NCI-H1092 treated with DMSO at 0.1 percent for 48 hours (cell line): Measurements from ENCODE around the gene B2M.
"Not testable (repeated sequence)": the region's sequence is repeated elsewhere in the genome, so short reads cannot be mapped to it uniquely, and the experiment has no call there.

Source experiments
- DNase-seq: peaks from one replicate; lab custom pipeline; 2025; lab: John Stamatoyannopoulos, UW

B2M gene

DNA sequence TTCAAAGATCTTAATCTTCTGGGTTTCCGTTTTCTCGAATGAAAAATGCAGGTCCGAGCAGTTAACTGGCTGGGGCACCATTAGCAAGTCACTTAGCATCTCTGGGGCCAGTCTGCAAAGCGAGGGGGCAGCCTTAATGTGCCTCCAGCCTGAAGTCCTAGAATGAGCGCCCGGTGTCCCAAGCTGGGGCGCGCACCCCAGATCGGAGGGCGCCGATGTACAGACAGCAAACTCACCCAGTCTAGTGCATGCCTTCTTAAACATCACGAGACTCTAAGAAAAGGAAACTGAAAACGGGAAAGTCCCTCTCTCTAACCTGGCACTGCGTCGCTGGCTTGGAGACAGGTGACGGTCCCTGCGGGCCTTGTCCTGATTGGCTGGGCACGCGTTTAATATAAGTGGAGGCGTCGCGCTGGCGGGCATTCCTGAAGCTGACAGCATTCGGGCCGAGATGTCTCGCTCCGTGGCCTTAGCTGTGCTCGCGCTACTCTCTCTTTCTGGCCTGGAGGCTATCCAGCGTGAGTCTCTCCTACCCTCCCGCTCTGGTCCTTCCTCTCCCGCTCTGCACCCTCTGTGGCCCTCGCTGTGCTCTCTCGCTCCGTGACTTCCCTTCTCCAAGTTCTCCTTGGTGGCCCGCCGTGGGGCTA lies at the start of gene B2M, which contains the start of gene PATL2:
B2M (plus strand) TSS at position 422 of the 647 bp plus-strand sequence; CDS start at position 452, 30 bp downstream.
PATL2 (minus strand) TSS at position 228 of the 647 bp plus-strand sequence. CDS start 34,833 bp downstream, outside the sequence.
- DNase-seq: peak; percentile 91

DNA sequence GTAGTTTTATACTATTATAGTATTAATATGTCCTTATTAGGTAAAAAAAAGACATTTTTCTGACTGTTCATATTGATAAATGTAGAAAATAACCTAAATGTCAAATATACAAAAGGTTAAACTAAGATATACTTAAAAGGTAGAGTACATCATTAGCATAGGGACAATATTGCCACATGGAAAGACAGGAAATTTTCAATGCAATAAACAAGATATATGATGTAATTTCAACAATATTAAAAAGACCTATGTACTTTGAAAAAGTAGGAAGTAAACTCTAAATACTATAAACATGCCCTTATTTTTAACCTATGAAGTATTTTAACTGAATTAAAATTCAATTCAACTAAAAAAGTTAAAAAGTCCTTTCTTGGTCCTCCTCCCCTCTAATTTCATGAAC lies 49.7 kb upstream of the B2M start:
- DNase-seq: no peak

DNA sequence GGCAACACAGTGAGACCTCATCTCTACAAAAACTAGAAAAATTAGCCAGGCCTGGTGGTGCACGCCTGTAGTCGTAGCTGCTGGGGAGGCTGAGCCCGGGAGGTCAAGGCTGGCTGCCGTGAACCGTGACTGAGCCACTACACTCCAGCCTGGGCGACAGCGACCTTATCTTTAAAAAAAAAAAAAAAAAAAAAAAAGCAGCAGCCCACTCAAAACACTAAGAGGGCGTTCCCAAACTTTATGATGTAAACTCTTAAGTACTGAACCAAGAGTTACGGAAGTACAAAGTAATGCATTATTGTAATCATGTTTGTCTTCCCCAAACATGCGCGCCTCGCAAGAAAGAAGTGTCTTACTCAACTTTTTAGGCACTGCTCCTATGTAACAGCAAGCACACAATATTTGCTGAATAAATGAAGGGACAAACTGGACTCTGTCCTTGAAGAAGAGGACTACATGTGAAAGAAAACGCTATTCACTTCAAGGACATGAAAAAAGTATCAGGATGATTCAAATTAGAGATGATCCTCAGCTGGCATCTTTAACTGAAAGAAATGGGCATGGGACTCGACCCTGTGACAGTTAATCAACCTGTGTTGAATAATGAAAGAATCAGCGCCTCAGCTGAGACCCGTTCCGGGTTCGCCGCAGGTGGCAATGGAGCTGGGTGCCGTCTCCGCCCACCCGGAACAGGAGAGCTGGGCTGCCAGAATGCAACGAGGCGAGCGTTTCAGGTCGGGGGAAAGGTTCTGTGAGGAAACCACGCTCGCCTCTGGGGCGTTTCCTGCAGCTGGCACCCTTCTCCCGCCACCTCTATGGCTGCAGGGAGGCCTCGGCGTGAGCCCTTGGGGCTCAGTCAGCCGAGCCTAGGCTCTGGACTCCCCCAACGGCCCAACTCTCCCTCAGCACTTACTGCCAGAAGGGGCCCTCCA lies 48.6 kb upstream of the B2M start:
- DNase-seq: peak; percentile 72

DNA sequence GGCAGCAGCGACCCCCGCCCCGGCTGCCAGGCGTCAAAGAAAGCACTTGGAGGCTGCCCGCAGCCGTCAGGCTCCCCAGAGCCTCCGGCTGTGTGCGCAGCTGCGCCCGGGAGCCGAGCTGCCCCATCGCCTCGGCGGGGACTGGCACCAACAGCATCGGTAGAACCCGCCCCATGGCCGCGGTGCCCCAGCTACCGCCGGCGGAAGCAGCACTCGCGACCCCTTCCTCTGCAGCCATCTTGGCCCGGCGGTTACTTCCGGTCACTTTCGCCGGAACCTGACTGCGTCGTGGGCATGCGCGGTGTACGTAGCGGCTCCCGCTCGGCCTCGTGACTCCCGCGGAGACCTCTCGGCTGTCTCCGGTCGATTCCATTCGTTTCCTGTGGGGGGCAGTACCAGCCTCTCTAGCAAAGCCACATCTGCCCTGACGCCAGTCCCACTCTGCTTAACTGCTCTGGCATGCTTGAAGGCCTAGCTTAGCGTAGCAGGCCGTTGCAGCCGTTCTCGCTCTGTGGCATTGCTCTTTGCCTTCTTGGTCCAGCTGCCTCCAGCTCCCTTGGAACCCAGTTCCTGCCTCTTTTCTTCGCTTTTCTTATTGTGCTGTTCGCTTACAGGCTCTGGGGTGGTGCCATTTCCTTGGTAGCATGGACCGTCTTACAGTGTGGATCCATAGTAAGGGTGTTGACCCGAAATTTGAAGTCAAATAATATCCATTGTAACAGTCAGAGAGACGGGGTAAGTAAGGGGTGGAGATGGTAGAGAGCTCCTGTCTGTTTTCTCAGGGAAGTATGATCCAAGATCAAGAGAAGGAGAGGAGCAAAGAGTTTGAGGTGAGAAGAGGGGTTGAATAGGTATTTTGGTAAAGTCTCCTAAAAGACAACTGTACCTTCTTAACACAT lies 47.7 kb upstream of the B2M start, which contains the start of gene SPG11:
SPG11 (minus strand) TSS at position 253 of the 899 bp plus-strand sequence; CDS start at position 238, 15 bp downstream.
- DNase-seq: peak; percentile 93

DNA sequence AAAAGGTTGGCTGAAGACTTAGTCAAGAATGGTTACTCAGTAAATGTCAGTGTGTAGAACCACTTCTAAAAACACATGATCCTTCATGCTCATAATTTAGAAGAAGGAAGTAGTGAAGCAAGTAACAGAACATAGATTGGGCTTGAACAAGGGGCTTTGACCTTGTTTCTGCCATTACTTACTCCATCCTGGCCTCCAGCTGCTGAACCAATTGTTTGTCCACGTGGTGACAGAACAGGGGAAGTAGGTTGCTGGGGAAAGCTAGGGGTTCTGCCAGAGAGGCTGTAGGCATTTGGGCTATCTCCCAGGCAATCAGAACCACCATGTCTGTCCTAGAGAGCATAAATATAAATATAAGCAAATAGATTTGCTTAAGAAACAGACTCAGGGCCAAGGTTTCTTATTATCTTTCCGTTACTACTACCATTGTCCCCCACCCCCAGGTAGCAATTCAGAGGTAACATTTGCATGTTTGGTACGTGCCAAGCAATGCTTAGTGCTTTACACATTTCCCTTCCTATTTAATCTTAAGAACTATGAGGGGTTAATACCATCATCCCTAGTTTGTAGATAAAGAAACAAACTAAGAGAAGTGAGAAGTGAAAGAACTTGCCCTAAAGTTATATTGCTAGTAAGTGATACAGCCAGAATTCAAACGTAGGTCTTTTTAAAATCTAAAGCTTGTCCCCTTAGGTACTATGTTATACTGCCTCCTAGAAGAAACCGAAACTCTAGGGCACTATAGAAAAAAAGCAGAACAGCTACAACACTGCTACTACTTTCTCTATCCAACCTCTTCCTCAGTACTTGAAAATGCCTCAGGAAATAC lies 44.9 kb upstream of the B2M start:
- no peak for DNase-seq

DNA sequence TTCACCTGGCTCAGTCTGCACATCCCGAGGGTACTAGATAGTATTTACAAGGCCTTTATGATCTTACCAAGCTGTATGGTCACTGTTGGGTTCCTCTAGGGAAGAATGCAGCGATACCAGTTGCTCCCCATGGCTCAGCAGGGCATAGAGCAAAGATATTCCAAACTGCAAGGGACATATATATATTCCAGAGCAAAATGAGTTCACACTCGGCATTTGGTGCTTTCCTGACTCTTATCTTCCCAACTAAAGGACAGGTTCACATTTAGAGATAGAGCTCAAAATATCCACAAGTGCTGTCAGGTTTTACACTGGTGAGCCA lies 44.3 kb upstream of the B2M start:
- DNase-seq: no peak

DNA sequence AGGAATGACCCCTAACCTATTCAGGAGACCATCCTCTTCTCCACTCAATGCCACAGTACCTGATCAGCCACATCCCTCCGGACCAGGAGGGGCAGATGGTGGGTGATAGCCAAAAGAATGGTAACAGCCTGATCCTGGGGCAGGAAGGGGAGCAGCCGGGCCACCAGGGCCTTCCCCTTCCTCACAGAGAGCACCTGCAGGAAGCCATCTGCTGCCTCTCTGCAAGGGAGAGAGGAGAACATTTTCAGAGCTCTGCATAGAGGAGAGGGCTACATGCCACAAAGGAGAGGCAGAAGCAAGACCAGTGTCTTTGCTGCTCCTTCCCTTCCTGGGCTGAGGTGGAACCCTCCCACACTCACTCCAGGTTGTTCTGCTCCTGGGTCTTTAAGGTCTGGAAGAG lies 42.4 kb upstream of the B2M start:
- DNase-seq: no peak

DNA sequence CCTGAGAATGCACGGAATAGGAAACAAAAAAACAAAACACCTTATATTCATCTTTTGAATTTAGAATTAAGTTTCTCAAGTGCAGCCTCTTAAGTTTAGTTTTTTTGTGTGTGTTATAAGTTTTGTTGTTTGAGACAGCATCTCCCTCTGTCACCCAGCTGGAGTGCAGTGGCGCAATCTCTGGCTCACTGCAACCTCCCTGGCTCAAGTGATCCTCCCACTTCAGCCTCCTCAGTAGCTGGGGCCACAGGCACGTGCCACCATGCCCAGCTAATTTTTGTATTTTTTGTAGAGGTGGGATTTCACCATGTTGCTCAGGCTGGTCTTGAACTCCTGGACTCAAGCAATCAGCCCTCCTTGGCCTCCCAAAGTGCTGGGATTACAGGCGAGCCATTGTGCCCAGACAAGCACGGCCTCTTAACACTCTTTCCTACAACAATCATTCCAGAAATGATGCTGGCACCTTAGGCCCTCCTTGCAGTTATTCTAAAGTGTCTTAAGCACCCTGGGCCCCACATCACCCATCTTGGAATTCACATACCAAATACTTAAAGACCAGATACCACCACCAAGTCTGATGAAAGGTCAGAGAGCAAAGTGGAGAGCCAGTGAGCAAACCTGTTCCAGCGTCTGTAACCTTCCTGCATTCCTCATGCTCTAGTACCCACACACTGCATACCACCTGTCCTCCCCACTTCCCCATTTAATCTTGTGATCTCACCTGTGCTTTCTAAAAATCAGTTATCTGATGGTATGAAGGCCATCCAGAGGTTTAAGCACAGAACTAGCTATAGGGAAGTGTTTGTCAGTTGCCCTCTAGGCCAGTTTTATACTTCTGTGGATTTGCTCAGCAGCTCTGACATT lies 41.0 kb upstream of the B2M start:
- DNase-seq: no peak

DNA sequence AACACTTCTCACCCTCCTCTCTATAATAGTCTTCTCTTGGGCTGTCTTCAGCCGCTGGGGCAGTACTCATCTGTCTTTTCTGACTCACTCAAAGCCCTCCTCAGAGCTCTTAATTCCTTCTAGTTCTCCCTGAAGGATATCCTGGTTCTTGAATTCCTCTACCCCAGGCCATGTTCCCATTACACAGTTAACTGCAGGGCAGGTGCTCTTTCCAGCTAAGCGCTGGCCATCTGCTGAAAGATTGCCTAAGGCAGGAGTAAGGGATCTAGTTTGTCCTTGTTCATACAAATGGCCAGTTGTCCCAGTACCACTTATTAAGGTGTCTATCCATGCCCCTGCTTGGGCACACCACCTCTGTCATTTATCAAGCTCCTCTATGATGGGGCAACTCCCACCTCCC lies 37.7 kb upstream of the B2M start:
- DNase-seq: no peak

DNA sequence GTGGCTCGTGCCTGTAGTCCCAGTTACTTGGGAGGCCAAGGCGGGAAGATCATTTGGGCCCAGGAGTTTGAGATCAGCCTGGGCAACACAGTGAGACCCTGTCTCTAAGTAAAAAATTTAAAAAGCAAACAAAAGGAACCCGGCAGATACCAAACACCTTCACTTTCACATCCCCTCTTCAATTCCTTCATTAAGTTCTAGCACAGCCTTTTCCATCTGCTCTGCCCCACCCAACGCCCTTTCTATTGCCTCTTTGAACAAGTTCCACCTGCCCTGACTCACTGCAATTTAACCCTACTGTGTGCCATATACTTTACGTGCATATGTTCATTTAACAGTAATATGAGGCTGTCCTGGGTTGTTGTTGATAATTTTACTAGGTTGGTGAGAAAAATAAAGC lies 35.4 kb upstream of the B2M start:
- DNase-seq: no peak

DNA sequence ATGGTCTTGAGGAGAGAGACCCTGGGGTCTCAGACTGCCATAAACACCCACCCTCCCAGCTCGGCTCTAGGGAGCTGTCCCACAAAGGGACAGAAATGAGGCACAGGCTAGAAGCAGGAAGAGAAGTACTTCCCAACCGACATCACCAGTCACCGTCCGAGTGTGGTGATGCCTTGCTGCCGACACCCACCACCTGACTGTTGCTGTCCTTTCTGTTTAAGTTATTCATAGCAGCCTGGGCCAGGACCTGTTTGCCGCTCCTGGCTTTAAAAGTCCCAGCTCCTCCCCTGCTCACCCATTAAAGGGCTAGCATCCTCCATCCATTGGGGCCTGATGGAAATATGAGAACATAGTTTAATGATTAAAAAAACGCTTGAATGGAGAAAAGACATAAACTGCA lies 34.6 kb upstream of the B2M start:
- DNase-seq: no peak

DNA sequence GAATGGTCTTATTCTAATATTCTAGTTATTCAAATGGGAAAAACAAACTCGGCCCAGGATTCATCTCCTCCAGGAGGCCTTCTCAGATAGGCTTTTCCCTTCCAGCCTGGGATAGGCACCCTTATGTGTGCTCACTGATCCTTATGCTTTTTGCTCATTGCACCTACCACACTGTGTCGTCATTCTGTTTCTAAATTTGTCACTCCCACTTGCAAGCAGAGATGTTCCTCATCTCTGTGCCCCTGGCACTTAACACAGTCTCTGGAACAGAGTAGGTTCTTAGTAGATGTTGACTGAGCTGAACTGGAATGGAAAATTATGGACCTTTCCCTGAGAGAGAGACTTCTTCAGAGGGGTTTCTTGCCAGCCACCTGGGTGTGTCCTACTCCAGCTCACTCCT lies 29.1 kb upstream of the B2M start:
- no peak for DNase-seq

DNA sequence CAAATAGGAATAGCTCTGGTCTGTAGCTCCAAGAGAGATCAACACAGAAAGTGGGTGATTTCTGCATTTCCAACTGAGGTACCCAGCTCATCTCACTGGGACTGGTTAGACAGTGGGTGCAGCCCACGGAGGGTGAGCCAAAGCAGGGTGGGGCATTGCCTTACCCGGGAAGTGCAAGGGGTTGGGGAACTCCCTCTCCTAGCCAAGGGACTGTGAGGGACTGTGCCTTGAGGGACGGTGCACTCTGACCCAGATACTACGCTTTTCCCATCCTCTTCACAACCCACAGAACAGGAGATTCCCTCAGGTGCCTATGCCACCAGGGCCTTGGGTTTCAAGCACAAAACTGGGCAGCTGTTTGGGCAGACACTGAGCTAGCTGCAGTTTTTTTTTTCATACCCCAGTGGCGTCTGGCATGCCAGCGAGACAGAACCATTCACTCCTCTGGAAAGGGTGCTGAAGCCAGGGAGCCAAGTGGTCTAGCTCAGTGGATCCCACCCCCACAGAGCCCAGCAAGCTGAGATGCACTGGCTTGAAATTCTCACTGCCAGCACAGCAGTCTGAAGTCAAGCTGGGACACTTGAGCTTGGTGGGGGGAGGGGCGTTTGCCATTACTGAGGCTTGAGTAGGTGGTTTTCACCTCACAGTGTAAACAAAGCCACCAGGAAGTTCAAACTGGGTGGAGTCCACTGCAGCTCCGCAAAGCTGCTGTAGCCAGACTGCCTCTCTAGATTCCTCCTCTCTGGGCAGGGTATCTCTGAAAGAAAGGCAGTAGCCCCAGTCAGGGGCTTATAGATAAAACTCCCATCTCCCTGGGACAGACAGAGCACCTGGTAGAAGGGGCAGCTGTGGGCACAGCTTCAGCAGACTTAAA lies 28.3 kb upstream of the B2M start:
- DNase-seq: peak; percentile 27

DNA sequence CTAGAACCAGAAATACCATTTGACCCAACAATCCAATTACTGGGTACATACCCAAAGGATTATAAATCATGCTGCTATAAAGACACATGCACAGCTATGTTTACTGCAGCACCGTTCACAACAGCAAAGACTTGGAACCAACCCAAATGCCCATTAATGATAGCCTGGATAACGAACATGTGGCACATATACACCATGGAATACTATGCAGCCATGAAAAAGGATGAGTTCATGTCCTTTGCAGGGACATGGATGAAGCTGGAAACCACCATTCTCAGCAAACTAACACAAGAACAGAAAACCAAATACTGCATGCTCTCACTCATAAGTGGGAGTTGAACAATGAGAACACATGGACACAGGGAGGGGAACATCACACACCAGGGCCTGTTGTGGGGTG lies 22.0 kb upstream of the B2M start:
- not testable (repeated sequence) for DNase-seq

DNA sequence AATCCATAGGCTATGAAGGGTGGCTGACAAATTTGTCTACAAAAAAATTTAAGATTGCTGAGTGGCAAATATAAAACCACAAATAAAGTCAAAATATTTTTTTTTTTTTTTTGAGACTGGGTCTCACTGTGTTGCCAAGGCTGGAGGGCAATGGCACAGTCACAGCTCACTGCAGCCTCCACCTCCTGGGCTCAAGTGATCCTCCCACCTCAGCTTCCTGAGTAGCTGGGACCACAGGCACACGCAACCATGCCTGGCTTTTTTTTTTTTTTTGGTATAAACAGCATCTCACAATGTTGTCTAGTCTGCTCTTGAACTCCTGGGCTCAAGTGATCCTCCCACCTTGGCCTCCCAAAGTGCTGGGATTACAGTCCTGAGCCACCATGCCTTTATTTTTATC lies 21.1 kb upstream of the B2M start:
- DNase-seq: not testable (repeated sequence)

DNA sequence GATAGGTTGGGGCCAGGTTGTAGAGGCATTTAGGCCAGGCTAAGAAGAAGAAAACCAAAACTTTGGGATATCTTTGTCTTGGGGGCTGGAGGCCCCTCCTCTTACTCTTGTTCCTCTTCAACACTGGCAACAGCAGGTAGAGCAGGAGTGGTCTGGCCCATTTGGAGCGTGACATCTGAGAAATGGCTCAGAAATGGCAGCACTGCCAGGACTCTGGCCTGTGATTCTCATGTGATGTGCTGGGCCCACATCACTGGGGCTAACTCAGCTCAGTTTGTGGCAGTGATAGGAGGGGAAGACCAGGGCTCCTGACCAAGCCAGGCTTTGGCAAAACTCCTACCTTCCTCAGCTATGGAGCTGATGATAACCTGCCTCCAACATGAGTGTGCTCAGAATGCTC lies 18.7 kb upstream of the B2M start:
- no peak for DNase-seq

DNA sequence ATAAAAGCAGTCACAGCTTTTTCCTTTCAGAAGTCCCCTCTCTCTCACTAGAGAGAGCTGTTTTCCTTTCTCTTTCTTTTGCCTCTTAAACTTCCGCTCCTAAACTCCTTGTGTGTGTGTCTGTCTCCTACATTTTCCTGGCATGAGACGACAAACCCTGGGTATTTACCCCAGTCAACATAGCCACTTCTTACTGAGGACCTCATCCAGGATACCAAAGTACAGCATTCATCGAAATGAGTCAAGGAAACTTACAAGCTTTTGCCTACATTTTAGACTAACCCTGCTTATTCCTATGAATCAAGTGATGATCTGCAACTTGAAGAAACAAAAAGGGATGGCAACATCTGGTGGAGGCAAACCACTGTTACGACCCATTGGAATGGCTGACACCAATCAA lies 16.9 kb upstream of the B2M start:
- DNase-seq: no peak

DNA sequence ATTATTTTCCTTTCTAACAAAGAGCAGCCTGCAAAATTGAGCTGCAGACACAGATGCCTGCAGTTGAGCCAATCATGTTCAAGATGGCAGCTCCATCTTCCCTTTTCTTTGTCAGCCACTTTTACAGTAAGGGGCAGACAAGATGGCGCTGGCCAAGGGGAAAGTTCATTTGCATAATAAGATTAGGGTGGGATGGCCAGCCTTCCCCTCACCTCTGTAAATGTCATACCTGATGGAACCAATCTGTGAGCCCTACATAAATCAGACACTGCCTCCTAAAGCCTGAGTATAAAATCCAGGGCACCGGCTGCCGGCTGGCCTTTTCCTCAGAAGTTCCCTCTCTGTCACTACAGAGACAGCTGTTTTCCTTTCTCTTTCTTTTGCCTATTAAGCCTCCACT lies 16.0 kb upstream of the B2M start:
- DNase-seq: no peak

DNA sequence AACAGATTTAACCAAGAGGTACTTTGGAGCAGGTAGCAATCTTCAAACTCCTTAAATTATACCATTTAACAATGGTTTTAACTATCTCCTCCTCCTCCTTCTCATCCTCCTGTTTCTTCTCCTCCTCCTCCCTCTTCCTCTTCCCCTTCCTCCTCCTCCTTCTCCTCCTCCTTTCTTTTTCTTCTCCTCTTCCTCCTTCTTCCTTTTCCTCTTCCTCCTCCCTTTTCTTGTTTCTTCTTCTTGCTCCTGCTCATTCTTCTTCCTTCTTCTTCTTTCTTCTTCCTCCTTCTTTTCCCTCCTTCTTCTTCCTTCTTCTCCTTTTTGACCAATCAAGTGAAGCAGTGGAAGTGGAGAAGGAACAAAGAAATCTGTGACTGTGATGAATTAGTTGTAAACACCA lies 14.3 kb upstream of the B2M start:
- no peak for DNase-seq
